Medulla oblongata (tissue), 1 donor: ENCODE data around the gene ANKRD27.
"Not testable (repeated sequence)": the region's sequence is repeated elsewhere in the genome, so short reads cannot be mapped to it uniquely, and the experiment has no call there.

Experiments used
- DNase-seq: peaks from one replicate; pipeline ENCODE4 v3.0.0-alpha.2; 2015; ENCODE audit errors: extremely low spot score

ANKRD27 gene

GRCh38 chr19:32605544-32605943, 69.4 kb downstream of the ANKRD27 start:
- DNase-seq: no peak

GRCh38 chr19:32603961-32604360, 71.0 kb downstream of the ANKRD27 start:
- no peak for DNase-seq

DNA sequence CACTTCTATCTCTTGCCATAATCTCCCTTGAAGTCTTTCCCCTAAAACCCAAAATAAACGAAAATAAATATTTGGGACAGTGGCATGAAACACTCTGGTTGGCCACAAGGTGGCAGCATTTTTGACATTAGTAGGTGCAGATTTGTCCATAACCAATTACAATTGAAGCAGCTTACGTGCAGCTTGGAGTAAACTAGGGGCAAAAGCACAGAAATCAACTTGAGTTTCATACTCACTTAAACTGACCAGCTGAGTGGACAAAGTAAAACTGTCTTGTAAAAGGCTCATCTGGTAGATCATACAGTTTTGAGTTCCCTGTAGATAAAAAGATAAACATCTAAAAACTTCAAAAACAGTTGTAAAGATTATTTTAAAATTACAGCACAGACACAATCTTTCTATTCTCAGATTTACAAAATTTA, 75.2 kb downstream of the ANKRD27 start:
- peak; percentile 66 for DNase-seq

DNA sequence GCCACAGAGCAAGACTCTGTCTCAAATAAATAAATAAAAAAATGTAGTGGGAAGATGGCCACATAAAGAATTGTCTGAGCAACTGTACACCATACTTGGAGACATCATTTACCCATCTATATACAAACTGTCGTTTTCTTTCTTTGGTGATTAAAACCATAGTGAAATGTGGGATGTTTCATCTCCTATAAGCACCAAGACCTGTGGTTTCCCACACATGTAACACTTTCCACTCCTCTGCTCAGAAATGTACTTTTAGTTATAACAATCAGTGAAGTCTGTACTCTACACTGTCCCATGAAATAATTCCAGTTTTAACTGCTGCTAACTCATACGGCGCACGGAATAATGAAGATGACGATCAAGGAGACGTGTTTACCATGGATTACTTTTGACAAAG, 75.7 kb downstream of the ANKRD27 start:
- DNase-seq: no peak

DNA sequence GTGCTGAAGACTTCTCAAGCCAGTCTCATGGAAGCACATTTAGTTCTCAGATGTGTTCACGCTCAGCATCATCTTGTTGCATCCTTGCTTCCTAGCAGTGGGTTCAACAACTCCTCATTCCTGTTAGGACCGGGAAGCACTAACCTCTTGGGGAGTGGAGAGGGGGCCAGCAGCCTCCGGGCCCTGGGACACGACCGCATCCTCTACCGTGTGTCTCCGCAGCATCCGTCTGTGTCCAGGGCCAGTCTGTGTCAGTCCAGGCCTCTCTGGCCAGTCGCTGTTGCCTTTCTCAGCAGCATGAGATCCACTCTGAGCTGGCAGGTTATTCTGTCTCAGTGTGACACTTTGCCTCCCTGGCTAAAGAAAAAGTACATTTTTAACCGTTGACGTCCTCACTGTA, 77.0 kb downstream of the ANKRD27 start:
- DNase-seq: no peak

- DNase-seq: no peak
Measured at GRCh38 chr19:32595491-32595890, 79.5 kb downstream of the ANKRD27 start.

GRCh38 chr19:32594021-32594420, 81.0 kb downstream of the ANKRD27 start:
- DNase-seq: no peak

GRCh38 chr19:32587747-32588504, 87.1 kb downstream of the ANKRD27 start:
- not testable (repeated sequence) for DNase-seq

- DNase-seq: peak; percentile 7
Measured at GRCh38 chr19:32581705-32582179, 93.2 kb downstream of the ANKRD27 start.

- peak; percentile 96 for DNase-seq
Measured at GRCh38 chr19:32580901-32581704, 93.9 kb downstream of the ANKRD27 start, which contains the start of gene PDCD5. PDCD5 (plus strand) TSS chr19:32581190; CDS start chr19:32581262, 72 bp downstream.

DNA sequence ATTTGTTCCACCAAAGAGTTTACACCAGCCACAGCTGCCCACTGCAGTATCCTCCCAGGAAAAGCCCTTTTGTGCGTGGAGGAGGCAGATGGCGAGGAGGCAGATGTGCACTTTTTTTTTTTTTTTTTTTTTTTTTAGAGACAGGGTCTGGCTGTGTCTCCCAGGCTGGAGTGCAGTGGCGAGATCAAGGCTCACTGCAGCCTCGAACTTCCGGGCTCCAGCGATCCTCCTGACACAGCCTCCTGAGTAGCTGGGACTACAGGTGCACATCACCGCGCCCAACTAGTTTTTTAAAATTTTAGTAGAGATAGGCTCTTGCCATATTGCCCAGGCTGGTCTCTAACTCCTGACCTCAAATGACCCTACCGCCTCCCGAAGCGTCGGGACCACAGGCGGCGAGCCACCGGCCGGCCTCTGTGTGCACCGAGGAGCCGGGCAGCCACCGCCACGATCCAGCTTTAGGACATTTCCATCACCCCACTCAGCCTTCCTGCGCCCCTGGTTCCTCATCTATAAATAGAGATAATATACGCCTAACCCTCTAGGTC, 94.6 kb downstream of the ANKRD27 start:
- no peak for DNase-seq

GRCh38 chr19:32576790-32577189, 98.2 kb downstream of the ANKRD27 start:
- DNase-seq: no peak

GRCh38 chr19:32573492-32573794, 101.5 kb downstream of the ANKRD27 start:
- DNase-seq: peak; percentile 50

DNA sequence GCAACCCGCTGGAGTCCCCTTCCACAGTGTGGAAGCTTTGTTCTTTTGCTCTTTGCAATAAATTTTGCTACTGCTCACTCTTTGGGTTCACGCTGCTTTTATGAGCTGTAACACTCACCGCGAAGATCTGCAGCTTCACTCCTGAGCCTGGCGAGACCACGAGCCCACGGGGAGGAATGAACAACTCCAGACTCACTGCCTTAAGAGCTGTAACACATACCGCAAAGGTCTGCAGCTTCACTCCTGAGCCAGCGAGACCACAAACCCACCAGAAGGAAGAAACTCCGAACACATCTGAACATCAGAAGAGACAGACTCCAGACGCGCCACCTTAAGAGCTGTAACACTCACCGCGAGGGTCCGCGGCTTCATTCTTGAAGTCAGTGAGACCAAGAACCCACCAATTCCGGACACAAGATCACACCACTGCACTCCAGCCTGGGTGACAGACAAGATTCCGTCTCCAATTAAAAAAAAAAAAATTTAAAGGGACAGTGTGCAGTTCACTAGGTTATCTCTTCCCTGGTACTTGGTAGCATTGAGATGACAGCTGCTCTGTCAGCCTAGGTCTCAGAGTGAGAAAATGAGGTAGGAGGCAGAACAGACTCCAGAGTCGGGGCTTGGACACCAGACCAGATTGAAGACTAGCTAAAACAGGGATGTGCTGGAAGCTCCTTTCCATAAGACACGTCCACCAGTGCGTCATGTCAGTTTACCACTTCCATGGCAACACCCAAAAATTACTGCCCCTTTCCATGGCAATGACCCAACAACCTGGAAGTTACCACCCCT, 102.1 kb downstream of the ANKRD27 start:
- not testable (repeated sequence) for DNase-seq

DNA sequence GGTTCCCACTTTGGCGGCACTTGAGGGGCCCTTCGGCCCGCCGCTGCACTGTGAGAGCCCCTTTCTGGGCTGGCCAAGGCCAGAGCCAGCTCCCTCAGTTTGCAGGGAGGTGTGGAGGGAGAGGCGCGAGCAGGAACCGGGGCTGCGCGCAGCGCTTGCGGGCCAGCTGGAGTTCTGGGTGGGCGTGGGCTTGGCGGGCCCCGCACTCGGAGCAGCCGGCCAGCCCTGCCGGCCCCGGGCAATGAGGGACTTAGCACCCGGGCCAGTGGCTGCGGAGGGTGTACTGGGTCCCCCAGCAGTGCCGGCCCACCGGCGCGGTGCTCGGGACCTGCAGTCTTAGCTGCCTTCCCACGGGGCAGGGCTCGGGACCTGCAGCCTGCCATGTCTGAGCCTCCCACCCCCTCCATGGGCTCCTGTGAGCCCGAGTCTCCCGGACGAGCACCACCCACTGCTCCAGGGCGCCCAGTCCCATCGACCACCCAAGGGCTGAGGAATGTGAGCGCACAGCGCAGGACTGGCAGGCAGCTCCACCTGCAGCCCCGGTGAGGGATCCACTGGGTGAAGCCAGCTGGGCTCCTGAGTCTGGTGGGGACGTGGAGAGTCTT, 103.4 kb downstream of the ANKRD27 start:
- not testable (repeated sequence) for DNase-seq

GRCh38 chr19:32570081-32570785, 104.7 kb downstream of the ANKRD27 start:
- peak; percentile 76 for DNase-seq

DNA sequence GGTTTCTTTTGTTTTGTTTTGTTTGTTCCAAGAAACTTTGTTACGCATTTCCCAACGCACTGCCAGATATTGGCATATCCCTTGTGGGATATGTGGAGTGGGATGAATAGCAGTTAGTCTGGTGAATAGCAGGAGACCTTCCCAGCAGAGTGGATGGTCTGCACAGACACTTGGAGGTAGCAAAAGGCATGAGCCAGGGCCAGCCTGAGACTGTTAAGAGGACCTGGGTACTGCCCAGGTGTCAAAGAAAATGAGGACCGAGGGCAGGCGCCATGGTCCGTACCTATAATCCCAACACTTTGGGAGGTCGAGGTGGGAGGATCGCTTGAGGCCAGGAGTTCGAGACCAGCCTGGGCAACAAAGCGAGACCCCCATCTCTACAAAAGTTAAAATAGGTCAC, 107.5 kb downstream of the ANKRD27 start:
- no peak for DNase-seq

- DNase-seq: no peak
Measured at GRCh38 chr19:32566246-32566830, 108.6 kb downstream of the ANKRD27 start.

- no peak for DNase-seq
Measured at GRCh38 chr19:32563761-32564160, 111.2 kb downstream of the ANKRD27 start.

DNA sequence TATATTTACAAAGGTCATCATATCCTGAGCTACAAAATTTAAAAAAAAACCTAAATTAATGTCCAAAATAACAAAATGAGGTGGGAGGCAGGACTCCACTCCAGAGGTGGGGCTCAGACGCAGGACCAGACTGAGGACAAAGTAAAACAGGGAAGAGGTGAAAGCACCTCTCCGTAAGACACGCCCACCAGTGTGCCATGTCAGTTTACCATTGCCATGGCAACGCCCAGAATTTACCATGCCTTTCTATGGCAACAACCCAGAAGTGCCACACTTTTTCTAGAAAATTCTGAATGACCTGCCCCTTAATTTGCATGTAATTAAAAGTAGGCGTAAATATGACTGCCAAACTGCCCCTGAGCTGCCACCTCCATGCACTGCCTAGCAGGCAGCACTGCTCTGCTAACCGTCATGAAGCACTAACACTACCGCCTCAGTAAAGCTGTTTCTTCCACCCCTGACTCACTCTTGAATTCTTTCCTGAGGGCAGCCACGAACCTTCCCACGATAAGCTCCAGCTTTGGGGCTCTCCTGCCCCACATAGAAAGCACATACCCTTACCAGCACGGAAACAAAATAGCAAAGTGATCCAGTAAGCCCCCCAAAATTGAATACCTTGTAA, 116.3 kb downstream of the ANKRD27 start:
- DNase-seq: no peak
